Left lung (tissue), 10 donors: ENCODE results near the gene CRYM. TPM values are rescaled to one million over a fixed set of nuclear protein-coding genes. Genes with fewer than 3 reads are reported as not detected.

Source experiments
- ATAC-seq: fragments of 200-7000 bp; cut with Tn5 transposase; one replicate; pipeline ENCODE4 v1.9.1; 2020; ENCODE audit warnings: moderate library complexity
- DNase-seq, 4 donors: peaks; one replicate each; pipeline ENCODE4 v3.0.0-alpha.2; 2013 to 2020
- H3K27ac ChIP-seq, 2 donors: fragments of 200-600 bp; sonication (generic) in 1 of 2; one replicate each; pipeline versions ENCODE4 v1.5.0 to v1.8.0; 2020 to 2021
- H3K27me3 ChIP-seq, 2 donors: fragments of 200-600 bp; sonication (generic) in 1 of 2; one replicate each; pipeline versions ENCODE4 v1.5.0 to v1.8.0; 2020 to 2021
- H3K36me3 ChIP-seq, 2 donors: fragments of 200-600 bp; sonication (generic) in 1 of 2; one replicate each; pipeline versions ENCODE4 v1.5.0 to v1.8.0; 2020 to 2021
- H3K4me1 ChIP-seq, 2 donors: fragments of 200-600 bp; one replicate each; pipeline ENCODE4 v1.8.0; 2021
- H3K4me3 ChIP-seq, 2 donors: fragments of 200-600 bp; sonication (generic) in 1 of 2; one replicate each; pipeline versions ENCODE4 v1.5.0 to v1.8.0; 2020 to 2021; ENCODE audit warnings: mild to moderate bottlenecking in 1 of 2
- H3K9me3 ChIP-seq, 2 donors: fragments of 200-600 bp; sonication (generic) in 1 of 2; one replicate each; pipeline versions ENCODE4 v1.5.0 to v1.8.0; 2020 to 2021
- intact Hi-C, 2 donors: fragments of 100-400 bp; cut with DNase I; formaldehyde crosslinking; loops; one replicate each; pipeline versions ENCODE4 v1.11.2 to v1.14.2; 2022
- polyA plus RNA-seq, 6 donors: library from polyadenylated mRNA; unstranded; fragments of 120-200 nt; gene quantifications; one replicate each; pipeline ENCODE4 v1.2.1, GENCODE V29; 2013; ENCODE audit not compliant: insufficient read length in 6 of 6
- total RNA-seq, 2 donors: library from RNA; stranded (reverse); fragmentation: NEBNext Ultra II Directional; extraction: Animal tissue kit (Norgen Biotek cat#: 25700); gene quantifications; one replicate each; pipeline ENCODE4 v1.2.1, GENCODE V29; 2021
- TF ChIP-seq, protein P1 (sequence below), 2 donors: fragments of 200-600 bp; sonication (generic) in 1 of 2; IDR thresholded peaks; one replicate each; pipeline versions ENCODE4 v1.5.0 to v1.8.0; 2021; ENCODE audit warnings: antibody characterized with exemption in 2 of 2
- donor health status: DM: no; HTN: yes; CAD: no.
- donor health status: DM: no; HTN: no; CAD: no.

The CRYM gene
- total and polyA plus RNA-seq, 8 donors, result 0.74 to 9.0 (median 1.6) TPM

DNA sequence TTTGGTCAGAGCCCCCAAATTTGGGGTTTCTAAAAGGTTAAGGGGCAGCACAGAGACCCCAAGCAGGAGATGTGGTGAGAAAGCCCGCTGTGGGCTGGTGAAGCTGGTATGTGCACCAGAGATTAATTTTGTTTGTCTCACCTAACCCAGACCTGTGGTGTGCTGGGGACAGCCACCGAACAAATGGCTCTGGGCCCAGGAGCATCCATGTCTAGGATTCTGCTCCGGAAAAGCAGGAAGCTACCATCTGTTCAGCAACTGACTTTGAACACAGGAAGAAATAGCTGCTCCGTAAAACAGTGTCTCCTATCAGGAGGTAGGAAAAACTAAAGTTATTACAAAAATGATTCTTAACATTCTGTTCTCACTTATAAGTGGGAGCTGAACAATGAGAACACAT, 64.0 kb downstream of the CRYM start:
- DNase-seq (no peak), ATAC-seq (no peak)
- no peaks in the 10 kb centered on the region for H3K36me3 ChIP-seq
- H3K27me3 ChIP-seq, result peaks cover 0 to 9% of the 10 kb centered on the region in 2 donors
- TF ChIP-seq, protein P1, sequence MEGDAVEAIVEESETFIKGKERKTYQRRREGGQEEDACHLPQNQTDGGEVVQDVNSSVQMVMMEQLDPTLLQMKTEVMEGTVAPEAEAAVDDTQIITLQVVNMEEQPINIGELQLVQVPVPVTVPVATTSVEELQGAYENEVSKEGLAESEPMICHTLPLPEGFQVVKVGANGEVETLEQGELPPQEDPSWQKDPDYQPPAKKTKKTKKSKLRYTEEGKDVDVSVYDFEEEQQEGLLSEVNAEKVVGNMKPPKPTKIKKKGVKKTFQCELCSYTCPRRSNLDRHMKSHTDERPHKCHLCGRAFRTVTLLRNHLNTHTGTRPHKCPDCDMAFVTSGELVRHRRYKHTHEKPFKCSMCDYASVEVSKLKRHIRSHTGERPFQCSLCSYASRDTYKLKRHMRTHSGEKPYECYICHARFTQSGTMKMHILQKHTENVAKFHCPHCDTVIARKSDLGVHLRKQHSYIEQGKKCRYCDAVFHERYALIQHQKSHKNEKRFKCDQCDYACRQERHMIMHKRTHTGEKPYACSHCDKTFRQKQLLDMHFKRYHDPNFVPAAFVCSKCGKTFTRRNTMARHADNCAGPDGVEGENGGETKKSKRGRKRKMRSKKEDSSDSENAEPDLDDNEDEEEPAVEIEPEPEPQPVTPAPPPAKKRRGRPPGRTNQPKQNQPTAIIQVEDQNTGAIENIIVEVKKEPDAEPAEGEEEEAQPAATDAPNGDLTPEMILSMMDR (IDR thresholded peaks at IDR 0.05), result no peak
- intact Hi-C loops, result no loop called here
- H3K27ac ChIP-seq, result no peak overlapping the region
- no peaks in the 10 kb centered on the region for H3K4me1 ChIP-seq
- no peak overlapping the region for H3K4me3 ChIP-seq
- H3K9me3 ChIP-seq, result no peaks in the 10 kb centered on the region

DNA sequence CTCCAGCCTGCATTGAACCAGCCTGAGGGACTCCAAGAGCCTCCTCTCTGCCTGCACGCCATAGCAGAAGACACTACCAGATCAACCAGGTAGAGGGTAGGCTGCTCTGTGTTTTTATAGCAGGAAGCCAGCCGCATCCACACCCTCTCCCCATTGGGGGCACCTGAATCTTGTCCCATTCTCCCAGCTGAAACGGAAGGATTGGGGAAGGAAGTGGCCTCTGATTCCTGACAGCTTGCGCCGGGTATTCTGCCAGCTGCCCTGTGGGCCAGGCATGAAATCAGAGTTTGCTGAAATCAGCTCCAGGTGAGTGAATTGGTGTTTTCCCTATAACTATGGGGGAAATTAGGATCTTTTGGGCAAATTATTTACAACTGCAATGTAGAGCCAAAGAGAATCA, 66.6 kb downstream of the CRYM start, which contains the start of gene ZP2:
Gene ZP2 (minus strand): TSS at position 89 of the 400 bp plus-strand sequence. CDS start 27 bp downstream, at position 62.
- H3K4me3 ChIP-seq, result no peak within 1 kb of the TSS
- H3K27ac ChIP-seq, result no peak within 1 kb of the TSS
- intact Hi-C loops, result no loop called here
- TF ChIP-seq, protein P1 (IDR thresholded peaks at IDR 0.05), result no peak
- H3K4me1 ChIP-seq, result no peaks in the 10 kb centered on the region
- no peaks in the 10 kb centered on the region for H3K9me3 ChIP-seq
- no peaks in the 10 kb centered on the region for H3K36me3 ChIP-seq
- DNase-seq (no peak), ATAC-seq (no peak)
- peaks cover 0 to 4% of the 10 kb centered on the region in 2 donors for H3K27me3 ChIP-seq

Other genes starting within 250 kb of the CRYM start
- gene DNAH3, start 127.4 kb downstream of the CRYM start, total RNA-seq, result 1 to 10 TPM in 1 of 2 donors, not detected in 1; 6.4 TPM
- 1 to 10 TPM in 5 of 6 donors, under 1 TPM in 1; 0.88 to 4.7 (median 3.1) TPM for gene DNAH3, start 127.4 kb downstream of the CRYM start, polyA plus RNA-seq
- 10 to 100 TPM; 27.9 to 36.9 TPM for gene LDAF1, start 119.6 kb downstream of the CRYM start, total RNA-seq
- gene LDAF1, start 119.6 kb downstream of the CRYM start, polyA plus RNA-seq, result 10 to 100 TPM; 36.3 to 48.5 (median 41.9) TPM
- not detected for gene ZP2, start 66.7 kb downstream of the CRYM start, total RNA-seq
- gene ZP2, start 66.7 kb downstream of the CRYM start, polyA plus RNA-seq, result 1 to 10 TPM; 1.9 to 6.4 (median 2.8) TPM
- gene ANKS4B, start 44.6 kb downstream of the CRYM start, total RNA-seq, result not detected
- under 1 TPM; 0.07 to 0.18 (median 0.10) TPM for gene ANKS4B, start 44.6 kb downstream of the CRYM start, polyA plus RNA-seq